ENCODE results near the gene SUMO3.

DNA sequence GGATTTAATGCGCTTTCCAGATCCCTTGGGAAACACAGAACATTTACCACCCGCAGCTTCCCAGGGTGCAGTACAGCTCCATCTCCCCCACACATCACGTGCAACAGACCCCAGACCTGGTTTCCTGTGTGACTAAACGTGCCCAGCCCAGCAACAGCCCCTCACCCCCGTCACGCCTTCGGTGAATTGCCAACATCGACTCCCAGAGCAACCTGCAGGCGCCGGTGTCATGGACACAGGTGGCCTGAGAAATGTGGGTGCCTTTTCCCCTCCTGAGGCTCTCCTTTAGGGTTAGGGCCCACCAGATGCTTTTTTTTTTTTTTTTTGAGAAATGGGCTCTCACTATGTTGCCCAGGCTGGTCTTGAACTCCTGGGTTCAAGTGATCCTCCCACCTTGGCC lies 24.2 kb upstream of the SUMO3 start:
- no peak for TF ChIP-seq CTCF (IDR thresholded peaks at IDR 0.05; ENCODE audit: low read length)
- no peak for TF ChIP-seq EZH2 (optimal IDR thresholded peaks at IDR 0.05; ENCODE audit: low read depth, low read length)
- no peak for TF ChIP-seq EZH2phosphoT487 (IDR thresholded peaks at IDR 0.05; ENCODE audit: low read length)

All from MM.1S (cell line).